HG02763 (cell line): ENCODE data around the gene STAT5A.
"Not testable (repeated sequence)": the region's sequence is repeated elsewhere in the genome, so short reads cannot be mapped to it uniquely, and the experiment has no call there.

ENCODE experiments used
- ATAC-seq: cut with Tn5 transposase; IDR thresholded peaks from one replicate; pipeline ENCODE4 v1.9.1; 2021; ENCODE audit warnings: mild to moderate bottlenecking, moderate library complexity; ENCODE audit not compliant: unreplicated experiment

STAT5A gene

DNA sequence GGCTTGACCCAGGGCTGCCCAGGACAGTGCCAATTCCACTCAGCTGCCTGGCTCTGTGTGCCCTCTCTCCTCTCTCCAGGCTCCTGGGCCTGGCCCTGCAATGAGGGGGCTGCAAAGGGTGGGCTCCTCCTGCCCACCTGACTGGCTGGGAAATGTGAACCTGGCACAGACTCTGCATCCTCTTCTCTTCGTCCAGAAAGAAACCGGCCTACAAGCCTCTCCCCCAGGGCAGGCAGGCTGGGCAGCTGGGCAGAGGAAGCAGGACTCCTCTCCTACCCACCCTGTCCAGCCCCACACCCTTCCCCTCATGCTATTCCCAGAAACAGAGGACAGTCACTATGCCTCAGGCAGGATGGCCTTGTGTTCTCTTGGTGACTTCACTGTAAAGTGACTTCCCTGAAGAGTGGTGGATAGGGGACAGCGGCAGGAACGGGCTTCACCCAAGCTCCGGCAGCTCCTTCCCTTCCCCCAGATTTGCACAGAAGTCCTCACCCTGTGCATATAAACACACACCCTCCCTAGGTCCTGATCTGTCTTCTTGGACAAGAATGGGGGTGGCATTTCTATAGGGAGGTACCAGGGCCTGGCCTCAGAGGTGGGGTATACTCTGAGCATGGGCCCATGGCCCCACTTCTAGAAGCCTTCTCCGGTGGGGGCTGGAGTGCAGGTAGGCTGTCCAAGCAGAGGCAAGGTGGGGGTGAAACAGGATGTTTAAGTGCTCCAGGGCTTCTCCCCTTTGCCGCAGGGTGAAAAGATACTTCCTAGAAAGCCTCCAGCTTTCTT is 4.9 kb upstream of the STAT5A start:
- ATAC-seq, result no peak

DNA sequence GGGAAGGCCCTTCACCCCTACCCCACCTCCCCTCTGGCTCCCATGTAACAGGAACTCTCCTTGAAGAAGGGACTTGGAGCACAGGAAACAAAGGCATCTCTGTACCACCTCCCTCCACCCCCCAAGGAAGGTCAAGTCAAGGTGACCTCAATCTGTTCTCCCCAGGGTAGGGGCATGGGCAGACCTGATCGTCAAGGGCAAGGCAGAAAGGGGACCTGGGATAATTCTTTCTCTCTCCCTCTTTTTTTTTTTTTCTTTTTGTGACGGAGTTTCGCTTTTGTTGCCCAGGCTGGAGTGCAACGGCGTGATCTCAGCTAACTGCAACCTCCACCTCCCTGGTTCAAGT is 4.3 kb upstream of the STAT5A start:
- ATAC-seq, result no peak

DNA sequence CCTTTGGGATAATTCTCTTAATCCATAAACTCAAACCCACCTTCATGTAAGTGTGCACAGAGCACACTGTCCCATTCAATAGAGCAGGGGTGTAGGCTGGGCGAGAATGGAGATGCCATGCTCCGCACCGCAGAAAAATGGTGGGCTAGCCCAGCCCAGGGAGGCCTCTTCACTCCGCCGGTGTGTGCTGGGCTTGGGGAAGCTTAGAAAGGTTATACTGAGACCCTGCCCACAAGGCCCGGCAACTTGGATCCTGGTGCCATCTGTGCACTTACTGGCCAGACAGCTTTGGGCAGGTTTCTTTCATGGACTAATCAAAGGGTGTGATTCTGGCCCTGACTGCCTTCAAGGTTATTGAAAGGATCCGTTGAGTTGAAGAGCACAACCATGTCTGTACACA is 3.7 kb upstream of the STAT5A start:
- ATAC-seq, result no peak

DNA sequence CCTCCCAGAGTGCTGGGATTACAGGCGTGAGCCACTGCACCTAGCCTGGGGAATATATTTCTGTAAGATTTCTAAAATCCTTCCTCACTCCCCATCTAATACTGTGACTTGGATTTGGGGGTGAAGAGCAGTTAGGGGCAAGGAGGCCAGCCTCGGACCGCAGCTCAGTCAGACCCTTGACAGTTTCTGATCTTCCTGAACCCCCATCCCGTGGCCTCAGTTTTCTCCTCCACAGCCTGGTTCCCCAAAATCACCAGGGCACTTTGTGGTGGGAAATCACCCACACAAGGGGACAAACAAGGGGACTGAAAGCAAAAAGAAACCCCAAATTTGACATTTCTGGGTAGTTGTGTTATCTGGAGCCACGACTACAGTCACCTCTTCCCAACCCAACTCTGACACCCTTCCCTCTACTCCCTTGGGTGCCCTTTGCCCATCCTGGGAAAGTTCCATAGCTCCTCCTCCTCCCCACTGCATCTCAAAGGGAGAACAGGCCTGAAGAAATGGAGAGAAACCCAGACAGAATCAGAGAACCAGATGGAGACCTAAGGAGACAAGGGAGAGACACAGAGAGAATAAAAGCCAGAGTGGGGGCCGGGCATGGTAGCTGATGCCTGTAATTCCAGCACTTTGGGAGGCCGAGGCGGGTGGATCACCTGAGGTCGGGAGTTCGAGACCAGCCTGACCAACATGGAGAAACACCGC is 2.8 kb upstream of the STAT5A start:
- no peak for ATAC-seq

DNA sequence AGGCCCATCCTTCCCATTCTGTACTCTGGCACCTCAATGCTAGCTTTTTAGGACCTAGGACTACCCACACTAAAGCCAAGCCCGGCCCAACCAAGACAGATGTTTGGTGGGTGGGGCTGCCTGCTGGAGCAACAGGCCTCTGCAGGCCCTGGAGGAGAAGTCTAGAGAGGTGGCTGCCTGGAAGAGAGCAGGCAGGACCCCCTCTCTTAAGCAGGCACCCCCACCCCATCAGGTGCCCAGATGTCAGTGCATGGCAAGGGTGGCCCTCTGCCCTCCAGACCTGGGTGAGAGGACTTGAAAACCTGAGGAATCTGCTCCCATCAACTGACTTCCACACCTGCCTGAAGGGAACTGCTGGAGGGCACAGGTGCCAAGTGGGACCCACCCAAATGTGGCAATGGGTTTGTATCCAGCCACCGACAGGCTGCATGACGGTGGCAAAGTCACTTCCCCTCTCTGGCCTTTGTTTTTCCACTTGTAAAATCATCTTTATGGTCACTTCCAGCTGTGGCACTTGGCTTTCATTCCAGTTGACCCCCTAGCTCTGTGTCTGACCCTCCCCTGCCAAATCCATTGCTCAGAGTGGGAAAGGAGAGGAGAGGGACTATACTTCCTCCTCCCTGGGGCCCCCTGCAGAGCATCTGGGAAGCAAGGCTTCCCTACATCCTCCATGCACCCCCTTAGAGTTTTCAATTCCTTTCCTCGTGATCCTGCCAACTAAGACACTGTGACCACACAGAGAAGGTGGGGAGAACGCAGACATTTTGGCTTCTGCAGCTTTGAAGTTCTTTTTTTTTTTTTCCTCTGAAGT is 1.7 kb upstream of the STAT5A start:
- ATAC-seq, result no peak

DNA sequence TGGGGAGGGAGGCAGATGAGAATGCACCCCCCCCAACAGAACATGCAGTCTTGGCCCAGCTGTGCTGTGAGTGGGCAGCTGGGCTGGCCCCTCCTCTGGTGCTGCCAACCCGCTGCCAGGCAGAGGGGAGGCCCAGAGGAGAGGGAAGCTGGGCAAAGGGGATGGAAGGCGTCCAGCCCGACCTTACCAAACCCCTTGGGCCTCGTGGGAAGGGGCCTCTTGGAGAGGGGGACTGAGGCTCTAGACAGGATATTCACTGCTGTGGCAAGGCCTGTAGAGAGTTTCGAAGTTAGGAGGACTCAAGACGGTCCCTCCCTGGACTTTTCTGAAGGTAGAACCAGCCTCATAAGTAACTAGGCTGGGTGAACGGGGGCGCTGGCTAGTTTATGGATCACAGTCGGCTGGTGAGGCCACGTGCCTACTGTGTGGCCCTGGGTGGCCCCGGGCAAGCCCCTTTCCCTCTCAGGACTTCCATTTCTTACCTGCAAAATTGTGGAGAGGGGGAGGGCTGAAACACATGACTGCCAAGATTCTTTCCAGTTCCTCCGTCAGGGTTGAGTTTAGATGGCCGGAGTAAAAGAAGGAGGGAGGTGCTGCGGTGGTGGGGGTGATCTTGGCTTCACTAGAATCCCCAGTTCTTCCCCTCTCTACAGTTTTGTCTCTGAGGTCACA is 857 bp upstream of the STAT5A start:
- ATAC-seq, result peak; percentile 13

DNA sequence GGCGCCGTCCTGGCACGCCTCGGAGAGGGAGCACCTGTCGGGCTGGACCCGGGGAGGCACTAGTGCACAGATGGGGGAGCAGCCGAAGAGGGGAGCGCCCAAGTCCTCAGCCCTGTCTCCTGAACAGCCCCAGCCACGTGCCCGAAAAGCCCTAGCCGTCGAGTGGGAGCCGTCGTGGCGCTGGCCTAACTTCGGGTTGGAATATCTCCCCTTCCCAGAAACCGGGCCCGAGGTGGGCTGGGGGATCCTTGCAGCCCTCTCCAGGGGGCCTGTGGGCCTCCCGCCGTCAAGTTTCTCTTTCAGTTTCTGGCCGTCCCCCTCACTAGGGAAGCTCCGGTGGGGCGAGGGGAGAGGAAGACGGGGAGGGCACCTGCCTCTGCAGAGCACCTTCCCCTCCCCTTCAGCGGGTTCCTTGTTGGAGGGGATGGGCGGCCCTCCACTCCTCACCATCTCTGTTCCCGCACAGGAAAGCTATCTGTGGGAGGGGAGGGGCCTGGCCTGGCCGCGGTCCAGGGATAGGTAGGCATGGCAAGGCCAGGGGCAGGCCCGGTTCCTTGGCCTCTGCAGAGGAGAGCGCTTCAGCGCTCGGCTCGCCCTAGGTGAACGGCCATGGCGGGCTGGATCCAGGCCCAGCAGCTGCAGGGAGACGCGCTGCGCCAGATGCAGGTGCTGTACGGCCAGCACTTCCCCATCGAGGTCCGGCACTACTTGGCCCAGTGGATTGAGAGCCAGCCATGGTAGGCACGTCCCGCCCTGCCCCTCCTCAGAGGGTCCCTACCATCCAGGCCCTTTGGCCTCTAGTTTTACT is 709 bp downstream of the STAT5A start:
- ATAC-seq, result peak; percentile 18

DNA sequence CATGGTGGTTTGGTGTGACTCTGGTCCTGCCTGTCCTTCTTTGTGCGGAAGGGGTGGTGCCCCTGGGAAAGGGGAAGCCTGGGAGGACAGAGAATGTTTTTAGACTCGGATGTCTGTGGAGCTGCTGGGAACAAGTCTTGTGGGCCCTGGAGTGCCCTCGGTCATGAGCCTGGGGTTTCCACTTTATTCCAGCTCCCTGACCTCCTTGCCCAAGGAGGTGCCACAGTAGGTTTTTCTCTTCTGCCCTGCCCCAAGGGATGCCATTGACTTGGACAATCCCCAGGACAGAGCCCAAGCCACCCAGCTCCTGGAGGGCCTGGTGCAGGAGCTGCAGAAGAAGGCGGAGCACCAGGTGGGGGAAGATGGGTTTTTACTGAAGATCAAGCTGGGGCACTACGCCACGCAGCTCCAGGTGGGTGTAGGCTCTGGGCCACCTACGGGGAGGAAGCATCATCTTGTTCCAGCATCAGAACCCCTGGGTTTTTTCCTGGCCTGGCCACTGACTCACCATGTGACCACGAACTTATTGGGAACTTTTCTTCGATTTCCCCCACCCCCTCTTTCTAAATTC is 1.4 kb downstream of the STAT5A start:
- no peak for ATAC-seq

DNA sequence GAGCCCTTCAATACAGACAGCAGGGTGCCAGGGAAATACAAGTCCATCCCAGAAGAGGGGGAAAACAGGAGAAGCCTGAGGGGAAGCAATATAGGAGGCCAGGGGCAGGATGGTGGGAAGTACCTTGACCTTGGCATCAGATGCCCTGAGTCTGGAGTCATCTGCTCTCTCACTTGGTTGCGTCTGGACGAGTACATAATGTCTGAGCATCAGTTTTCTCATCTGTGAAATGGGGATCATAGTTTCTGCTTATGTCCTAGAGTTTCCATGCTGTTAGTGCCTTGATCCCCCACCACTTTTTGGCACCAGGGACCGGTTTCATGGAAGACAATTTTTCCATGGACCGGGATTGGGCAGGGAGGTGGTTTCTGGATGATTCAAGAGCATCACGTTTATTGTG is 2.3 kb downstream of the STAT5A start:
- ATAC-seq, result no peak

DNA sequence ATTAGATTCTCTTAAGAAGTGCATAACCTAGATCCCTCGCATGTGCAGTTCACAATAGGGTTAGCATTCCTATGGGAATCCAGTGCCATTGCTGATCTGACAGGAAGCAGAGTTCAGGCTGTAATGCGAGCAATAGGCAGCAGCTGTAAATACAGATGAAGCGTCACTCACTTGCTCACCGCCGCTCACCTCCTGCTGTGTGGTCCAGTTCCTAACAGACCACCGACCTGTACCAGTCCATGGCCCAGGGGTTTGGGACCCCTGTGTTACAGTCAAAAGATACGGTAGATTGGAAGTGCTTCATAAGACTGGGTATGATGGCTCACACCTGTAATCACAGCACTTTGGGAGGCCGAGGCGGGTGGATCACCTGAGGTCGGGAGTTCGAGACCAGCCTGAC is 2.8 kb downstream of the STAT5A start:
- ATAC-seq, result no peak

DNA sequence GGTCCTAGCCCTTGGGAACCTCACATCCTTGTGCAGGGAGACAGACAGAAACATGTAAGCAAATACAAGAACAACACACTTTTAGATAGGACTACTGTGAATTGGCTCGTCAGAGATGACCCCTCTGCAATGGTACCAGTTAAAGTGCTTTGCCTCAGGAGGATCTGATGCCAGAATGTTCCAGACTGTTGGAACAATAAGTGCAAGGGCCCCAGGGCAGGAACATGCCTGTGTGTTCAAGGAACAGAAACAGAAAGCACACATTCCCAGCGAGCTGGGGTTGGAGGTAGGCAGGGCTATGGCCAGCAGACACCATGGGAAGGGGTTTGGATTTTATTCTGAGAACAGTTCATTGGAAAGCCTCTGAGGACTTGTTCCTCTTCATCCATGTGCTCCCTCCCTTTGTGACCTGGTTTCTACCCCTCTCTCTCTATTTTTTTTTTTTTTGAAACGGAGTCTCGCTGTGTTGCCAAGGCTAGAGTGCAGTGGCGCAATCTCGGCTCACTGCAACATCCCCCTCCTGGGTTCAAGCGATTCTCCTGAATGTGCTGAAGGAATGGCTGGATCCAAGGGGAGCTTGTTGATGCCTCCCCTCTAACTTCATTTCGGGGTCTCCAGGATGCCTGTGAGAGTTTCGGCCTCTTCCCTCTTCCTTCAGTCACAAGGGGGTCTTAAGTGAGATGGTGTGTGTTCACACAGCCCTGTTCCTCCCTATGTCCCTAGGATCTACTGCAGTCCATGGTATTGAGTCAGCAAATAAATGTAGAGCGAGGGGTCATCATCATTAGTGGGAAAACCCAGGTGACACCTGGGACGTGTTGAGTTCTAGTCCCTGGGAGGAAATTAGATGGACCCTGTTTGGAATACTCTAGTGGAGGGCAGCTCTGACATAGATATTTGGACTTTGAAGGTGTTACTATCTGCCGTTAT is 6.4 kb downstream of the STAT5A start:
- no peak for ATAC-seq

DNA sequence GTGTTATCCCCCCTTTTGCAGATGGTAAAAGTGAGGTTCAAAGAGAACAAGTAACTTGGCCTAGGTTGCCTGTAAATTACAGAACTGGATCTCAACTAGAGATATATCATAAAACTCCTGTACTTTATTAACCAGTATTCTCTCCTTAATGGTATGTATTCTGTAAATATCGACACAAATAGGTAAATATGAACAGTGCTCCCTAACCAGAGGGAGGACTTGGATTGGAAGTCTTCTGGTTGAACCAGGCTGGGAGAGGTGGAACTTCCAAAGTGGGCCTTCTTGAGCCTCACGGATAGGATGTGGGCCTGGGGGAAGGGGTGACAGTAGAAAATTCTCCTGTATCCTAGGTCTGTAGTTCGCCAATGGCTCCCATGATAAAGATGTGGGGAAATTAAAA is 7.7 kb downstream of the STAT5A start:
- ATAC-seq, result no peak

DNA sequence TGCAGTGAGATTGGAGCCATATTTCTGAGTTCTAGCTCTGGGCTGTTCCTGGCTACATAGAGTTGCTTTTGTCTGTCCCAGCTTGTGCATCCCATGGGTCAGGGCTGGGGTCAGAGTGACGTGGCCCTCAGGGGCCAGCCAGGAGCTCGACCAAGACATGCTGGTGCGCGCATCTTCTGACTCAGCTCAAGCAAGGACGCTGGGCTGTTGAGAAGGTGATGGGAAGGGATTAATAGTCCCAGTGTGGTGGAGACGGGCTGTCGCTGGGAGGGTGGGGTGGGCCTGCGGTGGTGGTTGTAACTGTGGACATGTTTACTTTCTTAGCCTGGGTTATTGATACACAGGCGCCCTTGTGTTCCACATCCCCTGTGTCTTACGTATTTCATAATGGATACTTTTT is 9.5 kb downstream of the STAT5A start:
- ATAC-seq, result not testable (repeated sequence)

DNA sequence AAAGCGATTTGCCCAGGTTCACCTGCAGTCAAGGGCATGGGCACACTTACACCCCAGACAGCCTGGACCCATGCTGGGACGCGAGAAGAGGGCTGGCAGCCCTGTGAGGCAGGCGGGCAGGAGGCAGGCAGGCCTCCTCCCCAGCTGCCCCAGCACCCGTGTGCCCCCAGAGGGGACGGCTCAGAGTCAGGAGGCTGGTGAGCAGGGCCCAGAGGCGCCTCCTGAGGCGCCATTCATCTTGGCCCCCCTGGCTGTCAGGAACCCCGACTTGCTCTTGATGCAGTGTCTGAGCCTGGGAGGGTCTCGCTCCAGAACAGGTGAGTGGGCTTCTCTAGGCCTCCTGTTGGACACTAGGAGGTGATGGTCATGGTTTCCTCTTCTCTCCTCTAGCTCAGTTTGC is 11.1 kb downstream of the STAT5A start:
- not testable (repeated sequence) for ATAC-seq

DNA sequence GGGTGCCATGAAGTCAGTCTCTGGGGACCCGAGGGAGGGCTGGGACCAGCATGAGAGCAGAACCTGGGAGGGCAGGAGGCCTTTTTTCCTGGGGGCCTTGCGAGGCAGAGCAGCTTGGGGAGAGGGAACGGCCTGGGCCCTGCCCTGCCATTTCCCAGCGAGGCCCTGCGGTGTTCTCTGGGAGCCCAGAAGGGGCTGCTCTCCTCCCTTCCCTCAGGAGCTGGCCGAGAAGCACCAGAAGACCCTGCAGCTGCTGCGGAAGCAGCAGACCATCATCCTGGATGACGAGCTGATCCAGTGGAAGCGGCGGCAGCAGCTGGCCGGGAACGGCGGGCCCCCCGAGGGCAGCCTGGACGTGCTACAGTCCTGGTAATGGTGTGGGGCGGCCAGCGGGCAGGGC is 11.6 kb downstream of the STAT5A start:
- not testable (repeated sequence) for ATAC-seq

DNA sequence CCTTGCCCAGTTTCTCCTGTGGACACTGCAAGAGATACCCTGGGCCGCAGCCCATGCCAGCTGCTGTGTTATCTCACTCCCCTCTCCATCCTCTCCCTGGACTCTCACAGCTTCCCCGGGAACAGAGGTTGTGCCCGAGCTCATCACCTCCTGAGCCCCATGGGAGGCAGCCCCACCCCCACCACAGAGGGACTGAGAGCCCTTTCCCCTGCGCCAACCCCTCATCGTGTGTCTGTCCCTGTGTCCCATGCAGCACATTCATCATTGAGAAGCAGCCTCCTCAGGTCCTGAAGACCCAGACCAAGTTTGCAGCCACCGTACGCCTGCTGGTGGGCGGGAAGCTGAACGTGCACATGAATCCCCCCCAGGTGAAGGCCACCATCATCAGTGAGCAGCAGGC is 12.7 kb downstream of the STAT5A start:
- no peak for ATAC-seq

DNA sequence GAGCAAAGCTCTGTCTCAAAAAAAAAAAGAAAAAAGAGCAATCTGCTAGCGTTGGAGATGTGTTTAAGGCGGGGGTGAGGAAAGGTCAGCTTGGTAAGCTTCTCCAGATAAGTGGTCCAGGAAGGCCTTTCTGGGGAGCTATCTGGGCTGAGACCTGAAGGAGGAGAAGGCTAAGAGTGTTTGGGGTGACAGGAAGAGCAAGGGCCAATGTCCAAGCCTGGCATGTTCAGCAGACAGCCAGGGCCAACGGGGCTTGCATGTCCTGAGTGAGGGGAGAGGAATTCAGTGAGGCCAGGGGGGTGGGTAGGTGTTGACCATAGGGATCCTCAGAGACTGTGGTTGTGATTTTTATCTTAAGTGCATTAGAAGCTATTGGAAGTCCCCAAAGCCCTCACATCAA is 15.4 kb downstream of the STAT5A start:
- ATAC-seq, result no peak

DNA sequence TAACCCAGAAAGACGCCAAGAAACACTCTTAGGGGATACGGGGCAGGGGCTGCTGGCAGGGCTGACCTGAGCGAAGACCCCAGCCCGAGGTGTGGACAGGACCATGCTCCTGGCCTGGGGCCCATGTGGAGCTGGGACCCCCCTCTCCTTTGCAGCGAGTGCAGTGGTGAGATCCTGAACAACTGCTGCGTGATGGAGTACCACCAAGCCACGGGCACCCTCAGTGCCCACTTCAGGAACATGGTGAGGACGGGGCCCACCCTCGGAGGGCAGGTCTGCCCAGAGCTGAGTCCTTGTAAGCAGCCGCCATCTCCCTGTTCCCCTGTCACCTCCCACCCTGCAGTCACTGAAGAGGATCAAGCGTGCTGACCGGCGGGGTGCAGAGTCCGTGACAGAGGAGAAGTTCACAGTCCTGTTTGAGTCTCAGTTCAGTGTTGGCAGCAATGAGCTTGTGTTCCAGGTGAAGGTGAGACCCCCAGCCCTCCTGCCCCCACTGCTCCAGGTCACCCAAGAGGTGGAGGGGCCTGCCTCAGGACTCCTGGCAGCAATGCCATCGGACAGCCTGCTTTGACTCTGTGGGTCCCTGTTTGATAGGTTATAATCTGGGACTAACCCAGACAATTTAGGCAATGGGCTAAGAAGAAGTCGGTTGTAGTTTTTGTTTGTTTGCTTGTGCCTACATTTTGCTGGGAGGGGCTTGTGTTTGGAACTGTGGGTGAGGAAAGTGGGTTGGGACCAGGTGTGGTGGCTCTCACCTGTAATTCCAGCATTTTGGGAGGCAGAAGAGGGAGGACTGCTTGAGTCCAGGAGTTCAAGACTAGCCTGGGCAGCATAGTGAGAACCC is 16.1 kb downstream of the STAT5A start:
- no peak for ATAC-seq
